Activated naive CD4-positive, alpha-beta T cell treated with anti-CD3 and anti-CD28 coated beads for 36 hours (primary cell): ENCODE data around the gene HOXB9. TPM values are rescaled to one million over a fixed set of nuclear protein-coding genes. Genes with fewer than 3 reads are reported as not detected.

Experiments used
- CTCF ChIA-PET: fragments of 350-600 bp; sonication (Branson Sonifier 250); formaldehyde crosslinking; loops from one replicate; lab custom pipeline; 2021; ENCODE audit warnings: antibody characterized with exemption; lab: Charles Lee
- DNase-seq: peaks from one replicate; pipeline ENCODE4 v3.0.0-alpha.2; 2020
- H3K27ac Mint-ChIP-seq: one replicate; pipeline ENCODE4 v1.8.0; 2021; ENCODE audit warnings: mild to moderate bottlenecking, mixed read lengths
- H3K27me3 Mint-ChIP-seq: one replicate; pipeline ENCODE4 v1.8.0; 2021; ENCODE audit warnings: low read depth, mixed read lengths
- H3K36me3 Mint-ChIP-seq: one replicate; pipeline ENCODE4 v1.8.0; 2021; ENCODE audit warnings: low read depth, mixed read lengths
- H3K4me1 Mint-ChIP-seq: one replicate; pipeline ENCODE4 v1.8.0; 2021; ENCODE audit warnings: low read depth, mixed read lengths
- H3K4me3 Mint-ChIP-seq: one replicate; pipeline ENCODE4 v1.8.0; 2021; ENCODE audit warnings: mild to moderate bottlenecking, moderate library complexity, mixed read lengths
- H3K9me3 Mint-ChIP-seq: one replicate; pipeline ENCODE4 v1.8.0; 2021; ENCODE audit warnings: mixed read lengths
- intact Hi-C: fragments of 100-400 bp; cut with micrococcal nuclease; formaldehyde crosslinking; loops from one replicate; pipeline ENCODE4 v1.15.1; 2023
- total RNA-seq, 2 experiments: library from RNA; stranded (reverse); gene quantifications; one replicate each; pipeline ENCODE4 v1.2.3, GENCODE V29; 2021

HOXB9 gene
- total RNA-seq, 2 experiments from 2014 or later = 6.7 to 6.9 TPM

DNA sequence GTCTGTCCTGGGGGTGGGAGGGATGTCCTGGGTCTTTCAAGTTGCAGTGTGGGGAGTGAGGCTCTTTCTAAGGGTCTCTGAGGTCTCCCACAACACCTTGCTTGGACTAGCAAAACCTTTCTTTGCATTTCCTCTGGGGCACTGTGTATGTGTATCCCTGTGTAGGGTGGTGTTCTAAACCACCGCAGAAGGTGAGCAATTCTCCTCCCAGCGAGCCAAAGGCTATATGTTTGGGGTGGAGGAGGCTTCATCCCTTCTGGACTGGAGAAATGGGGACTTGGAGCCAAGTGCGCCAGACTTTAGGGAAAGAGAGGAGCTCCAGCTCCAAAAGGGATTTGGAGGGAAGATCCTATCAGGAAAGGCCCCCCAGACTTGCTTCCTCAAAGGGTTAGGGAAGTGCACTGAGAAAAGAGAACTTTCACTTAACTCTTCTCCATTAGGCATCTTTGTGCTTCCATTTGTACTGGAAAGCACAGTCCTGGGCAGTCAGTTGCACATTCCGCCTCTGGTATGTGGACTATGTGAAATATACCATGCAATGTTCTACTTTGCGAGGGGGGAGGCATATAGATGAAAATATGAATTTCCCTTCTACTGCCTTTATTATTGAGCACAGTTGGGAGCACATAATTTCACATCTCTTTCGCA lies 18.9 kb upstream of the HOXB9 start:
- Mint-ChIP-seq H3K27ac (no peak overlapping the region), H3K27me3 (peaks cover 80% of the 10 kb centered on the region), H3K9me3 (no peaks in the 10 kb centered on the region), H3K4me1 (peaks cover 22% of the 10 kb centered on the region), H3K36me3 (no peaks in the 10 kb centered on the region), H3K4me3 (no peak overlapping the region)
- CTCF ChIA-PET = no interaction called here
- no peak for DNase-seq
- intact Hi-C loops = no loop called here

DNA sequence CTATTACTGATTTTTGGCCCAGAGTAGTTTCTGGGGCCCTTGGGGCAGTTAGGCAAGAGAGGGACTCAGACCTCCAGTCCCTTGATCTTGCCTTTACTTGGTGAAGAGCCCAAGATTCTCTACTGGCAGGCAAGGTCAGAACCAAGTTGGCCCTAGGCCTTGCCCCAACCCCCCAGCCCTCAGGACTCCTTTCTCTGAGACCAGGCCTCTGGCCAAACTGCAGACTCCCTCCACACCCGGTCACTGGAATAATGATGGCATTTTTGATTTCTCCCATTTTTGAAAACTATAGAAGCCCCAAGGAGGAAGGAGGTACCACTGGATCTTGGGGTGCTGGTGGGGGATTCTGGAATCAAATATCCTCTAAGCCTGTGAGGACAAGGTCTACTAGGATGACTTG lies 18.0 kb upstream of the HOXB9 start:
- H3K27me3 Mint-ChIP-seq = peaks cover 82% of the 10 kb centered on the region
- peaks cover 22% of the 10 kb centered on the region for H3K4me1 Mint-ChIP-seq
- no peak for DNase-seq
- intact Hi-C loops = no loop called here
- H3K9me3 Mint-ChIP-seq = no peaks in the 10 kb centered on the region
- H3K4me3 Mint-ChIP-seq = no peak overlapping the region
- CTCF ChIA-PET = interaction anchor here (0.6 to 0.9 kb wide), 3 partner anchors 19 to 31 kb away, joined by 3 read pairs; no protein-coding TSS in a partner anchor
- no peaks in the 10 kb centered on the region for H3K36me3 Mint-ChIP-seq
- no peak overlapping the region for H3K27ac Mint-ChIP-seq

DNA sequence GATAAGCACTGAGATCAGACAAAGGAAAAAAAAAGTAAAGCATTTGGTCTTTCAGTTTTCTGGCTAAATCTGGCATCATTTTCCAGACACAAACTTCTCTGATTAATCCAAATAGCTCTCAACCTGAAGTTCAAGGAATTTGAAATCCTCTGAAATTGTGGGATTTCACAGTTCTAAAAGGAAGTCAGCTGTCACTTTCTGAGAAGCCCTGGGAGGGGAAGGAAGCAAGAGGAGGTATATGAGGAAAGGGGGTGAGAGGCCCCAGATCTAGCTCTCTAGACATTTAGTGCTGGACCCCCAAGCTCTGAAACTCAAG lies 17.5 kb upstream of the HOXB9 start:
- no peak overlapping the region for H3K4me3 Mint-ChIP-seq
- no peaks in the 10 kb centered on the region for H3K36me3 Mint-ChIP-seq
- intact Hi-C loops = no loop called here
- no peak for DNase-seq
- H3K9me3 Mint-ChIP-seq = no peaks in the 10 kb centered on the region
- H3K4me1 Mint-ChIP-seq = peaks cover 22% of the 10 kb centered on the region
- peaks cover 85% of the 10 kb centered on the region for H3K27me3 Mint-ChIP-seq
- no peak overlapping the region for H3K27ac Mint-ChIP-seq
- CTCF ChIA-PET = interaction anchor here (0.6 to 0.9 kb wide), 3 partner anchors 19 to 31 kb away, joined by 3 read pairs; no protein-coding TSS in a partner anchor

DNA sequence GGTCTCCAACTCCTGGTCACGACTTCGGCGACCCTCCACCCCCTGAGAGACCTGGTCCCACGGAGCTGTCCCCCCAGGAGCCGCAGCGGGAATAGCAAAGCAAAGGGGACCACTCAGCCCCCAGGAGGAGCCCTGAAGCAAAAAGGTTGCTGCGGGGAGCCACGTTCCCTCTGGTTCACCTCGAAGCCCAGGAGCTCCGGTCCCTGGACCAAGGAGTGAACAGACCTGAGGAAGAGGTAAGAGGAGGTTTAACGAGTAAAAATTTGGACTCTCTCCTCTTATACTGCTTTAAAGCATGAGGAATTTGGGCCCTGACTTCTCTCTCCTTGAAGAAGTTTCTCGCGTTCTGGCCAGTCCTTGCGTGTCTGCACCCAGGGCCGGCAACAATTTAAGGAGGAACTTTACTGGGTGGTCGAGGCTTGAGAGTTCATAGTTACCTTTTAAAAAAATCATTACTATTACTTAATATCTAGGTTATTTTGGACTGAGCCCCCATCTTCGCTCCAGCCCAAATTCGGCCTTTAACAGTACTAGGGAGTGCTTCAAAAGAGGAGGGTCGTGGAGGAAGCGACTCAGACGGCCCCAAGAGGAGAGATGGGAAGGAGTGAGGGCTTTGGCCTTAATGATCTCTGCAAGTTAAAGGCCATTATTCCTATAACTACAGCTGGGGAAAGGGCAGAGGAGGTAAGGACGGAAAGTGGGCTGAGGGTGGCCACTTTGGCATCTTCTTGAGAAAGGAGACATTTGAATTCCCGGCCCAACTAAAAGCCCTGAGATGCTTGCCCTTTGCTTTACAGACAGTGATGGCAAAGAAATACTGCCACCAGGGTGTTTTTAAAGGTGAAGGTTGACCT lies 16.9 kb upstream of the HOXB9 start:
- Mint-ChIP-seq H3K27me3 (peaks cover 85% of the 10 kb centered on the region), H3K4me3 (no peak overlapping the region), H3K4me1 (peaks cover 22% of the 10 kb centered on the region), H3K36me3 (no peaks in the 10 kb centered on the region), H3K9me3 (no peaks in the 10 kb centered on the region), H3K27ac (no peak overlapping the region)
- DNase-seq = no peak
- CTCF ChIA-PET = interaction anchor here (0.6 to 0.7 kb wide), 4 partner anchors 20 to 544 kb away, joined by 3 read pairs; no protein-coding TSS in a partner anchor
- intact Hi-C loops = no loop called here

DNA sequence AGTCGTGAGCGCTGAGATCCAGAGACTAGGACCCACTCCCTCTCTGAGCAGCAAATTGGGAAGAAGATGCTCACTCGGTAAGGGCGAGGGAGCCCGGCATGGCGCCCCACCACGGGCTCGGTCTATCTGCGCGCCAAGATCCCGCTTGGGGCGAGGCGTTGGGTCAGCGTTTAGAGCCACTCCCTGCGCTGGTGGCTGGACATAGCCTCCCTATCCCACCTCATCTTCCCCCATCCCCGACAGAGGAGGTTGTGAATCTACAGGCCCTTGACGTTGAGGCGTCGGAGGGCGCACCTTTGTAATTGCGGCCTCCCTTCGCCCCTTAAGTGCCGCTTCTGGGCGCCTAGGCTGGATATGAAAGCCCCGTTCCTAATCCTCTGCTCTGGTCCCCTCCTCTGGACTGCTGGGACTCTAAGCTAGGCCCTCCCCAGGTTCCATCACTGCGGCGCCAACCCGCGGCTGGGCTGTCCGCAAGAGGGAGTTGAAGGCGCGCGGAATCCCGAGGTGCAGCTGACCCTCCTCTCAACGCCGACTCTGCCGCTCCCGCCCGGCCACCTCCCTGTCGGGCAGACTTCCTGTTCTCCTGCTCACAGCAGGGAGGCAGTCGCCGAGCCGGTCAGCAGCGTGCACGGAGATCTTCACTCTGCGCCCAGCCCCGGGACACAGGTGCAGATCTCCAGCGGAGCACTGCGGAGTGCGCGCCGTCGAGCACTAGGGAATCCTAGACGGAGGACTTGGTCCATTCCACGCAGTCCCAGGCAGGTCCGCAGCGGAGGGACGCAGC lies 16.1 kb upstream of the HOXB9 start:
- DNase-seq = no peak
- intact Hi-C loops = no loop called here
- H3K27ac Mint-ChIP-seq = no peak overlapping the region
- peaks cover 87% of the 10 kb centered on the region for H3K27me3 Mint-ChIP-seq
- H3K36me3 Mint-ChIP-seq = no peaks in the 10 kb centered on the region
- peaks cover 18% of the 10 kb centered on the region for H3K4me1 Mint-ChIP-seq
- CTCF ChIA-PET = interaction anchor here (0.6 to 0.7 kb wide), 2 partner anchors 79 to 543 kb away, joined by 3 read pairs; no protein-coding TSS in a partner anchor
- no peaks in the 10 kb centered on the region for H3K9me3 Mint-ChIP-seq
- no peak overlapping the region for H3K4me3 Mint-ChIP-seq

DNA sequence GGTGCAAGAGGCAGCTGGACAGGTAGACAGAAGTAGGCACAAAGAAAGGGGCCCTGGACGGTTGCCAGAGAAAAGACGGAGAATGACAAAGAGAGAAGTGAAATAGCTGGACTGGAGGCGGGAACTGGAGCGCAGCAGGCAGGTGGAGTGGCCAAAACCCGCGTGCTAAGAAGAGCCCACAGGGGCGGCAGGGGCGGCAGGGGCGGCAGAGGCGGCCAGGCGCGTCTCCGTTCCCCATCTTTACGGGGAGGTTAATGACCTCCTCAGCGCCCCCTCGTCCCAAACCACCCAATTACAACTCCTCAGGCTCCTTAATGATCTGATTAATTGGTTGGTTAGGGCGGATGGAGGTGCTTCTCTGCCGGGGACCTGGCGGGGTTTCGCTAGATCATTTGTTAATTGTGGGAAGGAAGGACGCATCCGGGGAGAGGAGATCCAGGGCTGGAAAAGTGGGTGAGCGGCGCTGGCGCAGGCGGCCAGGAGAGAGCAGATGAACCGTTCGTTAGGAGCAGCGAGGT lies 15.4 kb upstream of the HOXB9 start:
- Mint-ChIP-seq H3K4me1 (peaks cover 16% of the 10 kb centered on the region), H3K27ac (no peak overlapping the region), H3K27me3 (peaks cover 90% of the 10 kb centered on the region), H3K4me3 (no peak overlapping the region), H3K36me3 (no peaks in the 10 kb centered on the region), H3K9me3 (no peaks in the 10 kb centered on the region)
- intact Hi-C loops = no loop called here
- CTCF ChIA-PET = interaction anchor here (0.6 to 1.4 kb wide), 5 partner anchors 16 to 510 kb away, joined by 3 read pairs; partner anchors contain the start of gene HOXB9
- DNase-seq = no peak

DNA sequence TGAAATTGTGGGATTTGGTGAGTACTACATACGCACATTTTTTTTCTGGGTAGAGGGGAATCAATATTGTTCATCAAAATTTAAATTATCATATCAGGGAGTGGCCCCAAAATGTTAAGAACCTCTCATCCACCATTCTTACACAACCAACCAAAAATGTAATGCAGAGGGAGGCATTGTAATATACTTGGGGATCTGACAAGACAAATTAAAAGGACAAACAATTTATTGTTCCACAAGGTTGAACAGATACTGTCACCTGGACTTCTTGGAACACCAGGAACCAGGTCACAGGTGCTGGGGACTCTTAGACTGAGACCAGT lies 14.7 kb upstream of the HOXB9 start:
- H3K9me3 Mint-ChIP-seq = no peaks in the 10 kb centered on the region
- peaks cover 92% of the 10 kb centered on the region for H3K27me3 Mint-ChIP-seq
- peaks cover 20% of the 10 kb centered on the region for H3K4me1 Mint-ChIP-seq
- intact Hi-C loops = no loop called here
- H3K4me3 Mint-ChIP-seq = no peak overlapping the region
- no peaks in the 10 kb centered on the region for H3K36me3 Mint-ChIP-seq
- H3K27ac Mint-ChIP-seq = no peak overlapping the region
- CTCF ChIA-PET = interaction anchor here (0.6 to 1.4 kb wide), 7 partner anchors 8 to 509 kb away, joined by 3 to 4 read pairs (median 3); partner anchors contain the start of gene HOXB9
- no peak for DNase-seq

DNA sequence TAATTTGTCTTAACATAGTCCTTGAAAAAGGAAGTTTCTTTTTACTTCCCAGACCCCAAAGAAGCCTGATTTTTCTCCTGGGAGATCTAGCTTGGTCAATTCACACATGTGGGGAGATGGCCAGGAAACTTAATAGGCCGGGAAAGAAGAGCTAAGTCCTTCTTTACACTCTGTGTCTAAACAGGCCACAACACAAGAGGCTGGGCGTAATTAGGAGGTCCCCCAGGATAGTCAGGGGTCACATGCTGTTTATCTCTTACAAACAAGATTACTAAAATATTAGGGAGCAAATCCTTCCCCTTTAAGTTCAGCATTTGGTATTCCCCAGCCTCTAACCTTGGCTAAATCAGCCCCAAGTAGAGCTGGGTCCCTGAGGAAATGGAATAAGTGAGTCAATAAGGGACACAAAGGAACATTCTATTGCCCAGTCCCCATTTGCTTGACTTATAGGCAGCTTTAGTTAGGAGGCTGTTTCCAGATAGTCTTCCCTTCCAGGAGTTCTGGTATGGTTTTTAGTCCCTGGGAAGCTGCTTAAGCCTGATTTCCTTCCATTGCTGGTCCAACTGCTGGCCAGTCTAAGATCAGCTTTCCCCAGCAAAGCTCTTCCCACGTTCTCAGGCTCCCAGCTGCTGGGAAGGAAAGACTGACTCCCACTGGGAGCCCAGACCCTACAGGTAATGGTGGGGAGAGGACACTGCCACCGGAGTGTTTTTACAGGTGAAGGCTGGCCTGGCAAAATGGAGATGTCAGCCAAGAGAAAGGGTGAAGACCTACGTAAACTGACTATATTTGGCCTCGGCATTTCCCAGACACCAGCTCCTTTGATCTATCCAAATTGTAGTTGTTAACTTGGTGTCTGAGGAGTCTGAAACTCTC lies 14.1 kb upstream of the HOXB9 start:
- peaks cover 18% of the 10 kb centered on the region for H3K4me1 Mint-ChIP-seq
- H3K4me3 Mint-ChIP-seq = no peak overlapping the region
- peaks cover 92% of the 10 kb centered on the region for H3K27me3 Mint-ChIP-seq
- intact Hi-C loops = no loop called here
- H3K9me3 Mint-ChIP-seq = no peaks in the 10 kb centered on the region
- DNase-seq = no peak
- no peaks in the 10 kb centered on the region for H3K36me3 Mint-ChIP-seq
- H3K27ac Mint-ChIP-seq = no peak overlapping the region
- CTCF ChIA-PET = interaction anchor here (0.6 to 1.4 kb wide), 9 partner anchors 9 to 508 kb away, joined by 3 to 4 read pairs (median 3); partner anchors contain the start of gene PRAC2

DNA sequence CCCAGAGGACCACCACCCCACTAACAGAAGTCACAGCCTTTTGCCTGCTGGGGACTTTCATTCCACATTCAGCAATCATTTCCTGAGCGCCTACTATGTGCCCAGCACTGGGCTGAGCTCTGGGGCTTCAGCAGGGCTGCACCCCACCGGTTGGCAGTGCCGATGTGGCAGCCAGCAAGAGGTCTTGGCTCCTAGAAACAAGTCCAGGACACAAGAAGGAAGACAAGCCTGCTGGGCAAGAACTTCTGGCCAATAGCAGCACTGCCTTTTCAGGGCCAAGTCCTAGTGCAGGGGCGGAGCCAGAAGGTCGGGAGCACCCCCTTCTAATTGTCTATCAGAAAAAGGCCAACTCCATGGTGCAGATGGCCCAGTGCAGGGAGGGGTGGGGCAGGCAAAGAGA lies 13.0 kb upstream of the HOXB9 start:
- no peak for DNase-seq
- CTCF ChIA-PET = interaction anchor here (0.7 kb wide), 1 partner anchor 25 kb away, joined by 4 read pairs; no protein-coding TSS in a partner anchor
- Mint-ChIP-seq H3K27me3 (peaks cover 92% of the 10 kb centered on the region), H3K36me3 (no peaks in the 10 kb centered on the region), H3K9me3 (no peaks in the 10 kb centered on the region), H3K27ac (no peak overlapping the region), H3K4me3 (no peak overlapping the region), H3K4me1 (peaks cover 18% of the 10 kb centered on the region)
- intact Hi-C loops = no loop called here

DNA sequence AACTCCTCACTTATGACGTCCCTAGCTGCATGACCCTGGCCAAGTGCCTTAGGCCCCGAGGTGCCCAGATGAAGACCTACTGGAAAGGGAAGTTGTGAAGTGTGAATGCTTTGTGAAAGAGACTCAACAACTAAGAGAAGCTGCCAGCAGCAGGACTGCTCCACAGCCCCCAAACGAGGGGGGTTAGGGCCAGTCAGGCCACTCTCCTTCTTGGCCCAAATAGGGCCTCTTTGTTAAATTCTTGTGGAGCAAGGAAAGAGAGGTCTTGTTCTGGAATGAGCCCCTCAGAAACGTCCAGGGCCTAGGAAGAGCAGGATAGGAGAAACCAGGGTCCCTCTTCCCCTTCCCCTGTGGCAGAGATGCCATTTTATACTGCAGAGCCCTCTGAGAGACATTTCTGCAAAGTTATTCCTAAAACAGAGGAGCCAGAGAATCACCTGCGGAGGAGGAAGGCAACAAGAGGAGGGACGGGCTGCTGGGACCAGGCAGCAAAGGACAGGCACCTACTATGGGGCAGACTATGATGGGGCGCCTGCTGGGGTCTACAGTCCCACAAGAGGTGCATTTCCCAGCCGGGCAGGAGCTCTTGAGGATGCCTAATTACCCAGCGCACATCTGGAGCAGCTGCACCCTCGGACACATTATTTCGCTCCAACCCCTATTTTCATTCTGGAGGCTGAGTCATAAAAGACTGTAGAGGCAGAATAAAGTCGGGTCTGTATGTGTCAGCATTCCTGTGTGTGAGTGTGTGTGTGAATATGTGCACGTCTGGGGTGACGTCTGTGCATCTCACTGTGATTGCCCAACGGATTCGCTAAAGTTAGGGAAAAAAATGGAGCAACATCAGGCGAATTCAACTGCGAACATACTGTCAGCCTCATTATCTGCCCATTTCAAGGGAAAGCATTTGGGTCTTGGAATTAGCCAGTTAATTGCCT lies 11.4 kb upstream of the HOXB9 start:
- H3K9me3 Mint-ChIP-seq = no peaks in the 10 kb centered on the region
- H3K36me3 Mint-ChIP-seq = no peaks in the 10 kb centered on the region
- intact Hi-C loops = no loop called here
- no peak overlapping the region for H3K4me3 Mint-ChIP-seq
- H3K27ac Mint-ChIP-seq = no peak overlapping the region
- peaks cover 18% of the 10 kb centered on the region for H3K4me1 Mint-ChIP-seq
- peaks cover 91% of the 10 kb centered on the region for H3K27me3 Mint-ChIP-seq
- DNase-seq = no peak
- CTCF ChIA-PET = interaction anchor here (0.7 to 4.6 kb wide), 11 partner anchors 11 to 392 kb away, joined by 3 to 29 read pairs (median 5); partner anchors contain the start of genes ATP5MC1, HOXB8 and HOXB9
